Measurements from ENCODE around the gene TMTC2. TPM values are rescaled to one million over a fixed set of nuclear protein-coding genes. Genes with fewer than 3 reads are reported as not detected.

The TMTC2 gene
- total RNA-seq, 2 experiments from 2014 or later = 1.8 to 2.1 TPM

- H3K36me3 ChIP-seq (ENCODE audit: insufficient read depth, low read length) = no peaks in the 10 kb centered on the region
- ATAC-seq (ENCODE audit: poor library complexity) (no peak), DNase-seq (no peak)
- no peak overlapping the region for H3K27ac ChIP-seq (ENCODE audit: low read depth in 1 of 2, low read length in 2 of 2)
- no peak overlapping the region for H3K4me3 ChIP-seq (ENCODE audit: low read length)
- ChIA-PET CTCF (no interaction called here), POLR2A (no interaction called here)
- H3K36me3 Mint-ChIP-seq (ENCODE audit: low read depth) = no peaks in the 10 kb centered on the region
- H3K27me3 Mint-ChIP-seq = no peaks in the 10 kb centered on the region
- H3K27me3 ChIP-seq (ENCODE audit: control insufficient read depth in 1 of 2, insufficient read depth in 2 of 2, low read length in 2 of 2) = no peaks in the 10 kb centered on the region
- no peak overlapping the region for H3K4me3 Mint-ChIP-seq
- H3K27ac Mint-ChIP-seq = no peak overlapping the region
- no peaks in the 10 kb centered on the region for H3K9me3 ChIP-seq (ENCODE audit: control insufficient read depth in 1 of 2, insufficient read depth in 1 of 2, low read length in 2 of 2)
- intact Hi-C loops (cut with DNase I, micrococcal nuclease) = no loop called here
- H3K4me1 Mint-ChIP-seq (ENCODE audit: low read depth) = no peaks in the 10 kb centered on the region
- TF ChIP-seq CTCF (IDR thresholded peaks at IDR 0.05) = no peak
- H3K9me3 Mint-ChIP-seq = no peaks in the 10 kb centered on the region
- no peaks in the 10 kb centered on the region for H3K4me1 ChIP-seq (ENCODE audit: insufficient read depth, low read length)
Measured at GRCh38 chr12:82787016-82787415, 100.3 kb downstream of the TMTC2 start.

- Histone ChIP-seq H3K4me1 (ENCODE audit: insufficient read depth, low read length) (no peaks in the 10 kb centered on the region), H3K36me3 (ENCODE audit: insufficient read depth, low read length) (no peaks in the 10 kb centered on the region), H3K27ac (ENCODE audit: low read depth in 1 of 2, low read length in 2 of 2) (no peak overlapping the region), H3K4me3 (ENCODE audit: low read length) (no peak overlapping the region), H3K27me3 (ENCODE audit: control insufficient read depth in 1 of 2, insufficient read depth in 2 of 2, low read length in 2 of 2) (no peaks in the 10 kb centered on the region), H3K9me3 (ENCODE audit: control insufficient read depth in 1 of 2, insufficient read depth in 1 of 2, low read length in 2 of 2) (no peaks in the 10 kb centered on the region)
- TF ChIP-seq CTCF (IDR thresholded peaks at IDR 0.05) = no peak
- ATAC-seq (ENCODE audit: poor library complexity) (no peak), DNase-seq (no peak)
- H3K4me1 Mint-ChIP-seq (ENCODE audit: low read depth) = no peaks in the 10 kb centered on the region
- H3K36me3 Mint-ChIP-seq (ENCODE audit: low read depth) = no peaks in the 10 kb centered on the region
- H3K4me3 Mint-ChIP-seq = no peak overlapping the region
- no peaks in the 10 kb centered on the region for H3K27me3 Mint-ChIP-seq
- CTCF ChIA-PET = no interaction called here
- no peaks in the 10 kb centered on the region for H3K9me3 Mint-ChIP-seq
- intact Hi-C loops (cut with DNase I, micrococcal nuclease) = no loop called here
- no peak overlapping the region for H3K27ac Mint-ChIP-seq
- POLR2A ChIA-PET = no interaction called here
Measured at GRCh38 chr12:82788594-82788993, 101.9 kb downstream of the TMTC2 start.

- H3K9me3 ChIP-seq (ENCODE audit: control insufficient read depth in 1 of 2, insufficient read depth in 1 of 2, low read length in 2 of 2) = no peaks in the 10 kb centered on the region
- ChIA-PET CTCF (no interaction called here), POLR2A (no interaction called here)
- no peaks in the 10 kb centered on the region for H3K4me1 ChIP-seq (ENCODE audit: insufficient read depth, low read length)
- ATAC-seq (ENCODE audit: poor library complexity) (no peak), DNase-seq (no peak)
- no peaks in the 10 kb centered on the region for H3K27me3 Mint-ChIP-seq
- H3K4me3 Mint-ChIP-seq = no peak overlapping the region
- no peaks in the 10 kb centered on the region for H3K36me3 ChIP-seq (ENCODE audit: insufficient read depth, low read length)
- no peaks in the 10 kb centered on the region for H3K9me3 Mint-ChIP-seq
- no peaks in the 10 kb centered on the region for H3K27me3 ChIP-seq (ENCODE audit: control insufficient read depth in 1 of 2, insufficient read depth in 2 of 2, low read length in 2 of 2)
- H3K4me3 ChIP-seq (ENCODE audit: low read length) = no peak overlapping the region
- no peak overlapping the region for H3K27ac ChIP-seq (ENCODE audit: low read depth in 1 of 2, low read length in 2 of 2)
- intact Hi-C loops (cut with DNase I, micrococcal nuclease) = no loop called here
- no peak overlapping the region for H3K27ac Mint-ChIP-seq
- TF ChIP-seq CTCF (IDR thresholded peaks at IDR 0.05) = no peak
- no peaks in the 10 kb centered on the region for H3K4me1 Mint-ChIP-seq (ENCODE audit: low read depth)
- H3K36me3 Mint-ChIP-seq (ENCODE audit: low read depth) = no peaks in the 10 kb centered on the region
Measured at GRCh38 chr12:82789674-82790073, 103.0 kb downstream of the TMTC2 start.

Measured in CD4-positive, alpha-beta T cell (primary cell).